ENCODE measurements around the gene ALKBH1.
"Not testable (repeated sequence)": the region's sequence is repeated elsewhere in the genome, so short reads cannot be mapped to it uniquely, and the experiment has no call there.

Gene ALKBH1

GRCh38 chr14:77673193-77673592 lies 34.6 kb downstream of the ALKBH1 start:
- DNase-seq (ENCODE audit: low read depth), result no peak

- no peak for DNase-seq (ENCODE audit: low read depth)
Measured at GRCh38 chr14:77667331-77667730, 40.5 kb downstream of the ALKBH1 start.

GRCh38 chr14:77663293-77663692 lies 44.5 kb downstream of the ALKBH1 start:
- no peak for DNase-seq (ENCODE audit: low read depth)

- DNase-seq (ENCODE audit: low read depth), result not testable (repeated sequence)
Measured at GRCh38 chr14:77661562-77661961, 46.3 kb downstream of the ALKBH1 start.

- no peak for DNase-seq (ENCODE audit: low read depth)
Measured at GRCh38 chr14:77660754-77661153, 47.1 kb downstream of the ALKBH1 start.

- no peak for DNase-seq (ENCODE audit: low read depth)
Measured at GRCh38 chr14:77659831-77660230, 48.0 kb downstream of the ALKBH1 start.

- DNase-seq (ENCODE audit: low read depth), result no peak
Measured at GRCh38 chr14:77657280-77657679, 50.5 kb downstream of the ALKBH1 start.

GRCh38 chr14:77654001-77654441 lies 53.8 kb downstream of the ALKBH1 start:
- no peak for DNase-seq (ENCODE audit: low read depth)

- DNase-seq (ENCODE audit: low read depth), result no peak
Measured at GRCh38 chr14:77649326-77649725, 58.5 kb downstream of the ALKBH1 start.

- no peak for DNase-seq (ENCODE audit: low read depth)
Measured at GRCh38 chr14:77648520-77649200, 59.2 kb downstream of the ALKBH1 start.

GRCh38 chr14:77647853-77648252 lies 60.0 kb downstream of the ALKBH1 start:
- DNase-seq (ENCODE audit: low read depth), result no peak

GRCh38 chr14:77646907-77647306 lies 60.9 kb downstream of the ALKBH1 start:
- DNase-seq (ENCODE audit: low read depth), result no peak

- DNase-seq (ENCODE audit: low read depth), result no peak
Measured at GRCh38 chr14:77645520-77646230, 62.1 kb downstream of the ALKBH1 start.

GRCh38 chr14:77642407-77642806 lies 65.4 kb downstream of the ALKBH1 start:
- DNase-seq (ENCODE audit: low read depth), result no peak

- peak; percentile 48 for DNase-seq (ENCODE audit: low read depth)
Measured at GRCh38 chr14:77641534-77642341, 66.1 kb downstream of the ALKBH1 start.

GRCh38 chr14:77640756-77641533 lies 66.9 kb downstream of the ALKBH1 start:
- DNase-seq (ENCODE audit: low read depth), result no peak

- no peak for DNase-seq (ENCODE audit: low read depth)
Measured at GRCh38 chr14:77638771-77639171, 69.1 kb downstream of the ALKBH1 start.

GRCh38 chr14:77635869-77636268 lies 72.0 kb downstream of the ALKBH1 start:
- DNase-seq (ENCODE audit: low read depth), result not testable (repeated sequence)

- DNase-seq (ENCODE audit: low read depth), result not testable (repeated sequence)
Measured at GRCh38 chr14:77635466-77635865, 72.4 kb downstream of the ALKBH1 start.

GRCh38 chr14:77630111-77630510 lies 77.7 kb downstream of the ALKBH1 start:
- no peak for DNase-seq (ENCODE audit: low read depth)

GRCh38 chr14:77625360-77625759 lies 82.5 kb downstream of the ALKBH1 start:
- DNase-seq (ENCODE audit: low read depth), result no peak

- DNase-seq (ENCODE audit: low read depth), result no peak
Measured at GRCh38 chr14:77623201-77623600, 84.6 kb downstream of the ALKBH1 start.
